Sigmoid colon (tissue), 4 donors: ENCODE results near the gene FAM135A.

Experiments
- CTCF ChIP-seq, 4 experiments: fragments of 450-650 bp in 3 of 4; fragments of 200-600 bp in 1 of 4; IDR thresholded peaks; one replicate each; pipeline ENCODE4 v1.5.1; 2016 to 2019; ENCODE audit warnings: antibody characterized with exemption in 4 of 4, mild to moderate bottlenecking in 3 of 4, moderate library complexity in 2 of 4
- POLR2A ChIP-seq, 2 donors: fragments of 450-650 bp; IDR thresholded peaks; one replicate each; pipeline ENCODE4 v1.6.1; 2016; ENCODE audit warnings: antibody characterized with exemption in 2 of 2, mild to moderate bottlenecking in 2 of 2, moderate library complexity in 2 of 2
- POLR2AphosphoS5 ChIP-seq, 4 donors: sonication (generic); formaldehyde crosslinking; IDR thresholded peaks; one replicate each; pipeline ENCODE4 v1.6.1; 2017; ENCODE audit warnings: antibody characterized with exemption in 4 of 4

DNA sequence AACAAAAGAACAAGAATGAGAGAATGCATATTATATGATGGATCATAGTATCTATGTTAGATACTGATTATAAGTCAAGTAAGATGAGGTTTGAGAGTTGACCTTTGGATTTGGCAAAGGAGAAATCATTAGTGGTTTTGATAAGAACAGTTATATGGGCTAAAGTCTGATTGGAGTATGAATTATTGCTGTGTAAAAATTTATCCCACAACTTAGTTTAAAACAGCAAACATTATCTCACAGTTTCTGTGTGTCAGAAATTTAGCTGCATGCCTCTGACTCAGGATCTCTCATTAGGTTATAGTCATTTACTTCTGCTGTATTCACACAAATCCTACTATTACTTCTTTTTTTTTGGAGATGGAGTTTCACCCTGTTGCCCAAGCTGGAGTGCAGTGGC lies 56.7 kb downstream of the FAM135A start:
- no peak for TF ChIP-seq CTCF (IDR thresholded peaks at IDR 0.05)
- TF ChIP-seq POLR2AphosphoS5 (IDR thresholded peaks at IDR 0.05), result no peak
- no peak for TF ChIP-seq POLR2A (IDR thresholded peaks at IDR 0.05)
